ENCODE measurements around the gene CD6. TPM values are rescaled to one million over a fixed set of nuclear protein-coding genes. Genes with fewer than 3 reads are reported as not detected.

Gene CD6
- polyA plus RNA-seq, 6 donors from 2014 or later = 6.4 to 25.2 (median 10.8) TPM

- Mint-ChIP-seq H3K9me3 (no peaks in the 10 kb centered on the region), H3K4me3 (peak overlapping the region in 1 of 8 donors; percentile 53), H3K36me3 (no peaks in the 10 kb centered on the region), H3K27me3 (peaks cover 3 to 17% (median 9%) of the 10 kb centered on the region in 3 donors), H3K4me1 (peaks cover 35 to 55% (median 49%) of the 10 kb centered on the region in 3 donors), H3K27ac (peak overlapping the region in 5 of 6 donors; percentile 2 to 89 (median 44))
- ATAC-seq (ENCODE audit: low read depth in 2 of 2) (no peak), DNase-seq (no peak)
Measured at GRCh38 chr11:60929764-60930163, 41.7 kb upstream of the CD6 start.

GRCh38 chr11:60930394-60930793 lies 41.1 kb upstream of the CD6 start:
- Mint-ChIP-seq H3K27me3 (peaks cover 0 to 12% (median 4%) of the 10 kb centered on the region in 3 donors), H3K36me3 (no peaks in the 10 kb centered on the region), H3K4me1 (peaks cover 31 to 55% (median 44%) of the 10 kb centered on the region in 3 donors), H3K9me3 (no peaks in the 10 kb centered on the region), H3K4me3 (peak overlapping the region in 3 of 8 donors; percentile 19 to 63 (median 22)), H3K27ac (peak overlapping the region in 3 of 6 donors; percentile 44 to 87 (median 65))
- ATAC-seq (ENCODE audit: low read depth in 2 of 2) (no peak), DNase-seq (no peak)

- Mint-ChIP-seq H3K9me3 (no peaks in the 10 kb centered on the region), H3K27ac (peak overlapping the region; percentile 78 to 98 (median 97)), H3K4me3 (peak overlapping the region; percentile 47 to 89 (median 67)), H3K36me3 (no peaks in the 10 kb centered on the region), H3K27me3 (no peaks in the 10 kb centered on the region), H3K4me1 (peaks cover 31 to 57% (median 43%) of the 10 kb centered on the region in 3 donors)
- peak; percentile 87 for DNase-seq
- peak; percentile 84 to 86 for ATAC-seq (ENCODE audit: low read depth in 2 of 2)
Measured at GRCh38 chr11:60931917-60932316, 39.6 kb upstream of the CD6 start.

- Mint-ChIP-seq H3K9me3 (no peaks in the 10 kb centered on the region), H3K36me3 (no peaks in the 10 kb centered on the region), H3K4me3 (peak overlapping the region in 4 of 8 donors; percentile 47 to 75 (median 56)), H3K27ac (peak overlapping the region; percentile 30 to 98 (median 92)), H3K27me3 (no peaks in the 10 kb centered on the region), H3K4me1 (peaks cover 31 to 52% (median 43%) of the 10 kb centered on the region in 3 donors)
- ATAC-seq (ENCODE audit: low read depth in 2 of 2) (peak; percentile 72 to 74), DNase-seq (peak; percentile 70)
Measured at GRCh38 chr11:60932605-60933356, 38.7 kb upstream of the CD6 start.

- H3K36me3 Mint-ChIP-seq = peaks cover 0 to 7% of the 10 kb centered on the region in 2 donors
- H3K4me1 Mint-ChIP-seq = peaks cover 31 to 60% (median 43%) of the 10 kb centered on the region in 3 donors
- ATAC-seq (ENCODE audit: low read depth in 2 of 2) = no peak
- H3K4me3 Mint-ChIP-seq = peak overlapping the region in 1 of 8 donors; percentile 5
- DNase-seq = no peak
- no peaks in the 10 kb centered on the region for H3K27me3 Mint-ChIP-seq
- no peaks in the 10 kb centered on the region for H3K9me3 Mint-ChIP-seq
- peak overlapping the region in 5 of 6 donors; percentile 5 to 97 (median 80) for H3K27ac Mint-ChIP-seq
Measured at GRCh38 chr11:60933416-60934123, 37.9 kb upstream of the CD6 start.

GRCh38 chr11:60934124-60934789 lies 37.2 kb upstream of the CD6 start:
- no peaks in the 10 kb centered on the region for H3K27me3 Mint-ChIP-seq
- peaks cover 4 to 14% of the 10 kb centered on the region in 2 donors for H3K36me3 Mint-ChIP-seq
- ATAC-seq (ENCODE audit: low read depth in 2 of 2) (no peak), DNase-seq (no peak)
- peaks cover 0 to 2% (median 0%) of the 10 kb centered on the region in 7 donors for H3K9me3 Mint-ChIP-seq
- H3K4me1 Mint-ChIP-seq = peaks cover 31 to 62% (median 44%) of the 10 kb centered on the region in 3 donors
- peak overlapping the region in 4 of 6 donors; percentile 3 to 82 (median 72) for H3K27ac Mint-ChIP-seq
- peak overlapping the region in 1 of 8 donors; percentile 5 for H3K4me3 Mint-ChIP-seq

- Mint-ChIP-seq H3K36me3 (peaks cover 4 to 14% of the 10 kb centered on the region in 2 donors), H3K27ac (peak overlapping the region in 4 of 6 donors; percentile 56 to 91 (median 78)), H3K4me3 (no peak overlapping the region), H3K27me3 (no peaks in the 10 kb centered on the region), H3K4me1 (peaks cover 31 to 55% (median 37%) of the 10 kb centered on the region in 3 donors), H3K9me3 (peaks cover 0 to 2% (median 0%) of the 10 kb centered on the region in 7 donors)
- DNase-seq (no peak), ATAC-seq (ENCODE audit: low read depth in 2 of 2) (no peak)
Measured at GRCh38 chr11:60934790-60935605, 36.5 kb upstream of the CD6 start.

GRCh38 chr11:60935676-60936442 lies 35.6 kb upstream of the CD6 start:
- H3K27ac Mint-ChIP-seq = peak overlapping the region in 3 of 6 donors; percentile 81 to 91 (median 82)
- peaks cover 4 to 16% of the 10 kb centered on the region in 2 donors for H3K36me3 Mint-ChIP-seq
- H3K4me1 Mint-ChIP-seq = peaks cover 27 to 49% (median 32%) of the 10 kb centered on the region in 3 donors
- peaks cover 0 to 2% (median 0%) of the 10 kb centered on the region in 7 donors for H3K9me3 Mint-ChIP-seq
- DNase-seq (no peak), ATAC-seq (ENCODE audit: low read depth in 2 of 2) (no peak)
- H3K27me3 Mint-ChIP-seq = no peaks in the 10 kb centered on the region
- no peak overlapping the region for H3K4me3 Mint-ChIP-seq

- no peaks in the 10 kb centered on the region for H3K27me3 Mint-ChIP-seq
- H3K9me3 Mint-ChIP-seq = peaks cover 0 to 2% (median 0%) of the 10 kb centered on the region in 7 donors
- H3K4me1 Mint-ChIP-seq = peaks cover 26 to 46% (median 32%) of the 10 kb centered on the region in 3 donors
- no peak for ATAC-seq (ENCODE audit: low read depth in 2 of 2)
- H3K36me3 Mint-ChIP-seq = peaks cover 9 to 23% of the 10 kb centered on the region in 2 donors
- DNase-seq = no peak
- H3K4me3 Mint-ChIP-seq = no peak overlapping the region
- H3K27ac Mint-ChIP-seq = peak overlapping the region in 3 of 6 donors; percentile 37 to 80 (median 37)
Measured at GRCh38 chr11:60936467-60937143, 34.9 kb upstream of the CD6 start.

- Mint-ChIP-seq H3K4me1 (peaks cover 28 to 46% (median 32%) of the 10 kb centered on the region in 3 donors), H3K9me3 (peaks cover 0 to 2% (median 0%) of the 10 kb centered on the region in 7 donors), H3K27me3 (no peaks in the 10 kb centered on the region), H3K36me3 (peaks cover 9 to 26% of the 10 kb centered on the region in 2 donors), H3K4me3 (peak overlapping the region in 1 of 8 donors; percentile 4), H3K27ac (peak overlapping the region in 5 of 6 donors; percentile 36 to 87 (median 37))
- ATAC-seq (ENCODE audit: low read depth in 2 of 2) (no peak), DNase-seq (no peak)
Measured at GRCh38 chr11:60937144-60937527, 34.3 kb upstream of the CD6 start.

- Mint-ChIP-seq H3K9me3 (peaks cover 0 to 2% (median 0%) of the 10 kb centered on the region in 7 donors), H3K4me3 (no peak overlapping the region), H3K4me1 (peaks cover 27 to 50% (median 32%) of the 10 kb centered on the region in 3 donors), H3K36me3 (peaks cover 9 to 26% of the 10 kb centered on the region in 2 donors), H3K27ac (peak overlapping the region in 3 of 6 donors; percentile 37 to 78 (median 62)), H3K27me3 (no peaks in the 10 kb centered on the region)
- DNase-seq = no peak
- no peak for ATAC-seq (ENCODE audit: low read depth in 2 of 2)
Measured at GRCh38 chr11:60937811-60938210, 33.7 kb upstream of the CD6 start.
